PC-3 (cell line): Measurements from ENCODE around the gene ARHGAP19. TPM values are rescaled to one million over a fixed set of nuclear protein-coding genes. Genes with fewer than 3 reads are reported as not detected.

Source experiments
- ATAC-seq: fragments of 200-7000 bp; cut with Tn5 transposase; 2 replicates; pipeline ENCODE4 v1.9.1; 2020; ENCODE audit warnings: mild to moderate bottlenecking, moderate library complexity
- BruUV-seq: library from RNA; stranded (reverse); fragments of 400-500 nt; replicated peaks from 2 replicates; lab custom pipeline; 2021; lab: Mats Ljungman, UMichigan
- CTCF ChIA-PET: fragments of 300-600 bp; sonication (Branson Sonifier 250); formaldehyde crosslinking; loops from one replicate; lab custom pipeline; 2022; ENCODE audit warnings: antibody characterized with exemption; lab: Charles Lee
- POLR2A ChIA-PET: fragments of 300-600 bp; sonication (Branson Sonifier 250); formaldehyde crosslinking; loops from one replicate; lab custom pipeline; 2022; ENCODE audit warnings: antibody characterized with exemption; ENCODE audit not compliant: unreplicated experiment; lab: Charles Lee
- DNase-seq: peaks from one replicate; pipeline ENCODE4 v3.0.0-alpha.2; 2015
- H2AFZ ChIP-seq: fragments of 300-600 bp; sonication (generic); 2 replicates; pipeline ENCODE4 v1.6.0; 2016; ENCODE audit warnings: antibody characterized with exemption, low read length
- H3F3A ChIP-seq: fragments of 300-600 bp; sonication (generic); one replicate; pipeline ENCODE4 v1.6.0; 2017; ENCODE audit warnings: antibody characterized with exemption, low read length, control low read depth, mild to moderate bottlenecking; ENCODE audit not compliant: unreplicated experiment
- H3K27ac ChIP-seq: fragments of 300-600 bp; sonication (generic); 2 replicates; pipeline ENCODE4 v1.5.1; 2016; ENCODE audit warnings: mild to moderate bottlenecking, low read length
- H3K27me3 ChIP-seq: fragments of 300-600 bp; sonication (generic); 2 replicates; pipeline ENCODE4 v1.6.1; 2016; ENCODE audit warnings: low read length, mixed read lengths
- H3K36me3 ChIP-seq: fragments of 300-600 bp; sonication (generic); 2 replicates; pipeline ENCODE4 v1.6.1; 2016; ENCODE audit warnings: low read depth, mixed run types, low read length, mixed read lengths
- H3K4me1 ChIP-seq: fragments of 300-600 bp; sonication (generic); 2 replicates; pipeline ENCODE4 v1.5.1; 2016; ENCODE audit warnings: low read length; ENCODE audit not compliant: insufficient read depth
- H3K4me2 ChIP-seq: fragments of 300-600 bp; sonication (generic); 2 replicates; pipeline ENCODE4 v1.6.0; 2016; ENCODE audit warnings: low read length
- H3K4me3 ChIP-seq: fragments of 300-600 bp; sonication (generic); 2 replicates; pipeline ENCODE4 v1.5.1; 2016; ENCODE audit warnings: mild to moderate bottlenecking, low read length, mixed read lengths
- H3K79me2 ChIP-seq: fragments of 300-600 bp; sonication (generic); 2 replicates; pipeline ENCODE4 v1.6.1; 2017; ENCODE audit warnings: low read length, mixed read lengths
- H3K9ac ChIP-seq: fragments of 300-600 bp; sonication (generic); 2 replicates; pipeline ENCODE4 v1.6.0; 2016; ENCODE audit warnings: mild to moderate bottlenecking, low read length
- H3K9me2 ChIP-seq: fragments of 300-600 bp; sonication (generic); replicated peaks from 2 replicates; pipeline ENCODE4 v1.6.1; 2016; ENCODE audit warnings: mixed run types, low read length, mixed read lengths
- H3K9me3 ChIP-seq: fragments of 300-600 bp; sonication (generic); 2 replicates; pipeline ENCODE4 v1.6.1; 2016; ENCODE audit warnings: low read length, mixed read lengths
- H4K20me1 ChIP-seq: fragments of 300-600 bp; sonication (generic); 2 replicates; pipeline ENCODE4 v1.6.1; 2016; ENCODE audit warnings: low read length, mixed read lengths
- EZH2 ChIP-seq: fragments of 300-600 bp; sonication (generic); IDR thresholded peaks from one replicate; pipeline ENCODE4 v1.6.1; 2017; ENCODE audit warnings: antibody characterized with exemption, mild to moderate bottlenecking, low read length; ENCODE audit not compliant: unreplicated experiment
- EZH2phosphoT487 ChIP-seq: fragments of 300-600 bp; sonication (generic); IDR thresholded peaks from 2 replicates; pipeline ENCODE4 v1.6.1; 2018; ENCODE audit warnings: mild to moderate bottlenecking, antibody characterized with exemption, low read length, borderline replicate concordance
- intact Hi-C: fragments of 100-400 bp; cut with micrococcal nuclease; formaldehyde crosslinking; loops from 2 replicates; pipeline ENCODE4 v1.9.0; 2023
- total RNA-seq: library from RNA; depleted of rRNA; stranded (reverse); fragments of >200 nt; gene quantifications from 2 replicates; pipeline ENCODE4 v1.2.3, GENCODE V29; 2014
- TF ChIP-seq, protein P1 (sequence below): fragments of 300-600 bp; sonication (generic); conservative IDR thresholded peaks from 2 replicates; pipeline ENCODE4 v1.5.1; 2017; ENCODE audit warnings: antibody characterized with exemption, low read depth, mild to moderate bottlenecking, low read length

ARHGAP19 gene
- total RNA-seq, 1 experiment from 2014 or later, result 9.8 TPM

DNA sequence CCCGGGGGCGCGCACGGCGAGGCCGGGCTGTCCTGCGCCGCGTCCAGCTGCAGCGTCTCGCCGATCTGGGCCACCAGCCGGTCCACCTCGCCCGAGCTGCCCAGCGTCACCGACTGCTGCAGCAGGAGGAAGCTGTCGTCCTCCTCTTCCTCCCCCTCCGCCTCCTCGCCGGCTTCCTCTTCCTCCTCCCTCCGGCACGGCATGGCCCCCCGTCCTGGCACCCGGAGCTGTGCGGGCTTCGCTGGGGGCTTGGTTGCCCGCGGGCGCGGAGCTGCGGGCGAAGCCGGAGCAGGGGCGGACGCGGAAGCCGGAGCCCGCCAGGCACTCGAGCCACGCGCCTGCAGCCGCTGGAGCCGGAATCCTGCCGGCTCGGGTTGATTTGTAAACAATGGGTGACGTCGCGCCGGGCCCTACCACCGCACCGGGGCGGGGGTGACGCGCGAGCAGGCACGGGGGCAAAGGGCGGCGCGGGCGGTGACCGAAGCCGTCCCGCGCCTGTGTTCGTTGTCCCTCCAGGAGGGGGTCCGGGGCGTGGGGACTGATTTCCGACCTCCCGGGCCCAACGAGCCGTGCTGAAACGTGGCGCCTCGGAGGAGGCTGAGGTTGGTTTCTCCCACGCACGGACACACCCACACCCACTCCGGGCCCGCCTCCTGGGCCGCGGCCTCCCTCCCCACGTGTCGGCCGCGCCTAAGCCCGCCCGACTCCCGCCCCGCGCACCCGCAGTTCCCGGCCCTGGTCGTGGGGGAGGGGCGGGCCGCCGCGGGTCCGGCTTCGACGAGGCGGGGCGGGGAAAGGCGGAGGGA lies 42.1 kb upstream of the ARHGAP19 start, which contains the start of gene FRAT2:
FRAT2 (minus strand) TSS at position 360 of the 806 bp plus-strand sequence; CDS start at position 203, 157 bp downstream.
- no peaks in the 10 kb centered on the region for H3K9me3 ChIP-seq
- peak; percentile 67 for ATAC-seq
- peak; percentile 78 for DNase-seq

GRCh38 chr10:97333601-97334369 lies 41.3 kb upstream of the ARHGAP19 start:
- Histone ChIP-seq H3K36me3 (no peaks in the 10 kb centered on the region), H3K4me3 (peak overlapping the region; percentile 90), H3K4me2 (peak overlapping the region; percentile 99), H3K4me1 (peaks cover 31% of the 10 kb centered on the region), H3K27me3 (no peaks in the 10 kb centered on the region), H3F3A (no peaks in the 10 kb centered on the region), H3K9ac (peak overlapping the region; percentile 70), H3K79me2 (peaks cover 44% of the 10 kb centered on the region), H3K9me2 (no peaks in the 10 kb centered on the region), H3K9me3 (no peaks in the 10 kb centered on the region), H3K27ac (peak overlapping the region; percentile 52), H2AFZ (peak overlapping the region; percentile 41; the same call in 1 of the 2 replicates), H4K20me1 (0 out of 2 replicates have a peak, but pooled peaks cover 6% of the 10 kb centered on the region)
- CTCF ChIA-PET, result interaction anchor here (2.1 kb wide), 1 partner anchor 55 kb away, joined by 20 read pairs; no protein-coding TSS in a partner anchor
- intact Hi-C loops, result loop anchor here (1.0 to 5.0 kb wide), 3 partner anchors 41 to 114 kb away; partner anchors contain the start of genes ARHGAP19, EXOSC1 and ZDHHC16
- ATAC-seq, result peak; percentile 25
- POLR2A ChIA-PET, result interaction anchor here (1.3 kb wide), 1 partner anchor 55 kb away, joined by 3 read pairs; no protein-coding TSS in a partner anchor
- DNase-seq, result peak; percentile 47
- TF ChIP-seq EZH2phosphoT487 (no peak), EZH2 (no peak)
- TF ChIP-seq, protein P1, sequence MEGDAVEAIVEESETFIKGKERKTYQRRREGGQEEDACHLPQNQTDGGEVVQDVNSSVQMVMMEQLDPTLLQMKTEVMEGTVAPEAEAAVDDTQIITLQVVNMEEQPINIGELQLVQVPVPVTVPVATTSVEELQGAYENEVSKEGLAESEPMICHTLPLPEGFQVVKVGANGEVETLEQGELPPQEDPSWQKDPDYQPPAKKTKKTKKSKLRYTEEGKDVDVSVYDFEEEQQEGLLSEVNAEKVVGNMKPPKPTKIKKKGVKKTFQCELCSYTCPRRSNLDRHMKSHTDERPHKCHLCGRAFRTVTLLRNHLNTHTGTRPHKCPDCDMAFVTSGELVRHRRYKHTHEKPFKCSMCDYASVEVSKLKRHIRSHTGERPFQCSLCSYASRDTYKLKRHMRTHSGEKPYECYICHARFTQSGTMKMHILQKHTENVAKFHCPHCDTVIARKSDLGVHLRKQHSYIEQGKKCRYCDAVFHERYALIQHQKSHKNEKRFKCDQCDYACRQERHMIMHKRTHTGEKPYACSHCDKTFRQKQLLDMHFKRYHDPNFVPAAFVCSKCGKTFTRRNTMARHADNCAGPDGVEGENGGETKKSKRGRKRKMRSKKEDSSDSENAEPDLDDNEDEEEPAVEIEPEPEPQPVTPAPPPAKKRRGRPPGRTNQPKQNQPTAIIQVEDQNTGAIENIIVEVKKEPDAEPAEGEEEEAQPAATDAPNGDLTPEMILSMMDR, result no peak
- no TSS peak for BruUV-seq

More for the DNA sequence above, 42.1 kb upstream of the ARHGAP19 start, which contains the start of gene FRAT2:
- Histone ChIP-seq H2AFZ (peak within 1 kb of the TSS; percentile 75), H3K9me2 (no peaks in the 10 kb centered on the region), H3K79me2 (peaks cover 41% of the 10 kb centered on the region), H3K36me3 (no peaks in the 10 kb centered on the region), H3F3A (no peaks in the 10 kb centered on the region), H4K20me1 (0 out of 2 replicates have a peak, but pooled peaks cover 6% of the 10 kb centered on the region), H3K4me3 (peak within 1 kb of the TSS; percentile 90), H3K4me1 (peaks cover 24% of the 10 kb centered on the region), H3K27ac (peak within 1 kb of the TSS; percentile 81), H3K9ac (peak within 1 kb of the TSS; percentile 95), H3K4me2 (peak within 1 kb of the TSS; percentile 99), H3K27me3 (no peaks in the 10 kb centered on the region)
- no TSS peak for BruUV-seq
- TF ChIP-seq EZH2 (no peak), EZH2phosphoT487 (peak; percentile 70)
- ChIA-PET POLR2A (interaction anchor here (0.6 kb wide), 1 partner anchor 56 kb away, joined by 10 read pairs; no protein-coding TSS in a partner anchor), CTCF (no interaction called here)
- intact Hi-C loops, result loop anchor here (5.0 kb wide), 1 partner anchor 113 kb away; the partner anchor contains the start of genes EXOSC1 and ZDHHC16
